SHP77 (cell line): Measurements from ENCODE around the gene AGO1.
"Not testable (repeated sequence)": the region's sequence is repeated elsewhere in the genome, so short reads cannot be mapped to it uniquely, and the experiment has no call there.

ENCODE experiments used
- DNase-seq, 2 experiments: peaks; one replicate each; lab custom pipeline; 2025; lab: John Stamatoyannopoulos, UW

The AGO1 gene

DNA sequence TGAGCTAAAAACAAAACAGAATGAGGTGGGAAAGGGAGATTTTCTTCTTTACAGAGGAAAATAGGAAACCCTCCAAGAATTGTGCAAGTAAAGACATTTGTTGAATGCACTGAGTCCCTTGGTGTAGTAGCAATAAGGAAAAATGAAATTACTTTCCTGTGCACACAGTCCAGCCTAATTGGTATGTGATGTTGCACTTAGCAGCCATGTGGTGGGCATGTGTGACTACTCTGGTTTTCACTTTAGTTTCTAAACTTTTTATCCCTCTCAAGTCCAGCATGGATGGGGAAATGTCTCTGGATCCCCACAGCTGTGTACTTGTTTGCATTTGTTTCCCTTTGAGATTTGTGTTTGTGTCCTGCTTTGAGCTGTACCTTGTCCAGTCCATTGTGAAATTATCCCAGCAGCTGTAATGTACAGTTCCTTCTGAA is 40.8 kb downstream of the AGO1 start:
- DNase-seq = no peak

DNA sequence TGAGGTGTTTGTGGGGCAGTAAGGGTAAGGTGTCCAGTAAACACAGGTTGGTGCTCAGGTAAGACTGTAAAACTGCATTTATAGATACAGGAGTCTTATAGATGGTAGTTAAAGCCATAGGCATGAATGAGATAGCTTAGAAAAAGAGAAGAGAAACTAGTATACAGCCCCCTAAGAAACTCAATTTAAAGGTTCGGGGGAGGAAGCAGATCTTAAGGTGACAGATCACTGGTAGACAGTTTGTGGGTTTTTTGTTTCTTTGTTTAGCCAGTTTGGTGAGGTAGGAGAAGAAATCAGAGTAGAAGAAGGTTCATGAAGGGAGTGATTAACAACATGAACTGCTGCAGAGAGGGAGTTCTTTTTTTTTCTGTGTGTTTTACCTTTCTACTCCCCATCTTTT is 41.8 kb downstream of the AGO1 start:
- DNase-seq = no peak

DNA sequence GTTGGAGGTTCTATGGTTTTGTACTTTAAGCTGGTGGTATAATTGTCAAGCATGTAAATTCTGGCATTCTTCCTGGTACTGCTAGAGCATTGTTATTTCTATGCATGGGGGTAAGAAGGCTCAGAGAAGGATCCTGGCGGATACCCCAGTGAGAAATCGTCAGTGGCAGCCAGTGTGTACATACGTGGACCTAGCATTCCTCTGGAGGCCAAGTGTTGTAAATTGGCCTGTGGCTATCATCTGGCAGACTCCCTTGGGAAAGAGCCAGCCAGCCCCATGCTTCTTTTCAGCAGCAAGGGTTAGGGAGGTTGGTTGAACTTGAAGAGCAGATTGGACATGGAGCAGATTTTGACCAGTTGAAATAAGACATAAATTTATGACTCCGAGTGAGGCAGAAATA is 42.7 kb downstream of the AGO1 start:
- DNase-seq = no peak

DNA sequence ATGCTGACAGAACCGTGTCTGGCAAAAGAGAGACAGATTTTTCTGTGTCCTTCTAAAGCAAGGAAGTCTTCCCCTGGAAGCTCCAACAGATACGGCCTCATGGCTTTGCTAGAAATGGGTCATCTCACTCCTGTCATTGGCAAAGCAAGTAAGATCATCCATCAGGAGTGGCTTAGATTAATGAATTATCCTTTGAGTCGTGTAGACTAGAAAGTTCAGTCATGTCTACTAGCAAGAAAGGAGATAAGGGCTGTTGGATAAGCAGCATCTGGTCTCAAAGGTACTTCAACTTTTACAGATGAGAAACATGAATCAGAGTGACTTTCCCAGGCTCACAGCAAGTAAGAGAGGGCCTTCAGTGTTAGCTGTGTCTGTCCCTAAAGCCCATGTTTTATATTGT is 44.5 kb downstream of the AGO1 start:
- DNase-seq = no peak

DNA sequence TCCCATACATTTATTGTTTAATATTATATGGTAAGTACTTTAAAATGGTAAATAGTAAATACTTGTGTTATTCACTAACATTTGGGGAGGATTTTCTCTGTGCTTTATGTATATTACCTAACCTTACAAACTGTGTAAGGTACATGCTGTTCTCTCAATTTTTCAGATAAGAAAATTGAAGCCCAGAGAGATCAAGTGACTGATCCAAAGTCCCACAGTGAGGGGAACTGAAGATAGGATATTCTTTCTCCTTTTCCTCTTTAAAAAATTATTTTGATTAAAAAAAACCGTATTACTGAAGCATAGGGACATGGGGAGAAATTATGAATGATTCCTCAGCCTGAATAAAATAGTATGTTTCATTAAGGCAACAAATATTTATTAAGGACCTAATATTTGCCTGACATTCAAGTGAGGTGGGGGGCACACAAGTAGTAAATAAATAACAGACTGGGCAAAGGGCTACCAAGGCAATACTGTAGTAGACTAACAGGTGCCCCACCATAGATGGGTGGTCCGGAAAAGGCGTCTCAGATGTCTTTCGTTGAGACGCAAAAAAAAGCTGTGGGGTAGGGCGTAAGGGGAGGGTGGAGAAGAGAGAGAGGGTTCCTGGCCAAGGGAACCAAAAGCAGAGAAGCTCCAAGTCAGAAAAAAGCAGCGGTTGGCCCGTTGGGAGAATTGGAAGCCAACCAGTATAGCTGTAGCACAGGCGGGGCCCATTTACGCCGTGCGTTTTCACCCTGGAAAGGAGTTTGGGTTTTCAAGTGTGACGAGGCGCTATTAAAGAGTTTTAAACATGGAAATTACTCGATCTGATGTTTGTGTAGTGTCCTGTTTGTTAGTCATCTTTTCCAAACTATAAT is 47.0 kb downstream of the AGO1 start:
- DNase-seq = peak; percentile 22 to 24

DNA sequence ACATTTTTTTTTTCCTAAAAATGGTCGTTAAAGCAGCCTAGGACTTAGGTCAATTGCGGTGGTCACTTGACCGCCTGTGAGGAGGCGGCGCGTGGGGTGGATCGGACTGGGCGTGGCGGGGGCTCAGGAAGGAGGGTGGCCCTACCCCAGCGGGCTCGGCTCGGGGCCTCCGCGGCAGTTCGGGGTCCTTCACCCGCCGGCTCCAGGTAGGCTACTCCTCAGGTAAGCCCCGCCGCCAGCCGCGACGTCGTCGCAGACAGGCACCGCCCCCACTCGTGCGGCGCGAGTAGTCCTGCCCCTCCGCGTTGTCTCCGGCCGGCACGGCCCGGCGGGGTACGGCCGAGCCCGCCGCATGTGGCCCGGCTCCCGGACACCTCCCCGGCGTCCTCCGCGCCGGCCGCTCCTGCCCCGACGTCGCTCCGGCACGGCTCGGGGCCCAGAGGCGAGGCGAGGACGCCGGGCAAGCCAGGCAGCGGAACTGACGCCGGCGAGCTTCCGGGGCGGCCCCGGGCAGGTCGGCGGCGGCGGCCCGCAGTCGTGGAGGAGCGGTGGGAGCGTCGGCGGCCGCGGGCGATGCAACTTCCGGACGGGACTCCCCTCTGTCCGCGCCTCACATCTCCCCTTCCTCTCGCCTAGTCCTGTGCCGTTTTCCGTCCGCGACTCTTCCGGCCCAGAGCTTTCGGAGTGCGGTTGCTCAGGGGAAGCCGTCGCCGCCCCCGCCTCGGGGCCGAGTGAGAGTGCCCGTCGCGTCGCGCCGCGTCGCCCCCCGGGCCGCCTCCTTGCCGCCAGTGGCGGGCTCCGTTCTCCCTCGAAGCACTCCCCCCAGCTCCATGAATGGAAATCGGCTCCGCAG is 47.8 kb downstream of the AGO1 start, which contains the start of gene AGO3:
TSS of gene AGO3 (plus strand) at position 513 of the 853 bp plus-strand sequence. CDS start at position 835, 322 bp downstream.
- DNase-seq = peak; percentile 84 to 87

DNA sequence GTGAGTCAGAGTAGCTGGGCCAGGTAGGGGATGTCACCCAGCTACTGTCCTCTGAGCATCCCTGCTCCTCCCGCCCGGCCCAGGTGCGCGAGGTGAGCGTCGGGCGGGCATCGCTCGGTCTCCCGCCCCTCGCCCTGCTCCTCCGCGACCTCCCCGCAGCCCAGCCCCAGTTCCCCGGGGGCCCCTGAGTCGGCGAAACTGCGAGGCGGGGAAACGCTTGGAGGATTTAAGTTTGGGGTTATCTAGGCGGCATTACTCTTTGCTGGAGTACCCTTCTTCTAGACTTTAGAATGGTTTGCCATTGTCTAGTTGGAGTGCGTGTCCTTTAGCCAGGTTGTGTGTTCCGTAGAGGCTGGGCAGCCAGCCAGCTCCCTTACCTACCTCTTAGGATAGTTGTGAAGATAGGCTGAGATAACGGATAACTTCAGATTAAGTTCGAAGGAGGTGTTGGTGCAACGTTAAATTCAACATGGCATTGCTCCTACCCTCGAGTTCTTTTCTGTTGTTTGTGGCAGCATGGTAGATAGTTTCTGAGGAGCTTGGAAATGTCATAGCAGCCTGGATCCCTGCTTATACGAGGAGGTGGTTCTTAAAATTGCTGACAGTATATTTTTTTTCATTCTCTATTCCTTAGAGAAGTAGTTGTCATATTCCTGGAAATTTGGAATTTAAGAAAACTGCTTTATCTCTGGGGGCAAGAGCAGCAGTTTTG is 48.6 kb downstream of the AGO1 start:
- peak; percentile 4 to 31 for DNase-seq

DNA sequence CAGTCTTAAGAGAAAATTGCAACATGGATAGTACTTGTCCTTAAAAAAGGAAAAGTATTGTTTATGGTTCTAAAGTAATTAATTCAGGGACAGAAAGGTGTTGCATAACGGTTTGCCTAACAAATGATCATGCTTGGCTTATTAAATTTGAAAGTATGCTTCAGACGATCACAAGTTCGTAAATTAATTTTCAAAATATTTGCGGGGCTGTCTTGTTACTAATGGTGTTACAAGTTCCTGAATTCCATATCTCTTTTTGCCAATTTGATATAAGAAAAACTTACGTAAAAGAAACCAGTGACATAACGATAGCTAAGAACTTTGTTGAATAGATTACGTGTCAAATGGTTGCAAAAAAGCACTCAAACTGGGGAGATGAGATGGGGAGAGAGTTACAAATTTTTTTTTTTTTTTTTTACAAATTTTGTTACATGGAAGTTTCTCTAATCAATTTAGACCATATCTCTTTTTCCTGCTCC is 49.2 kb downstream of the AGO1 start:
- no peak for DNase-seq

DNA sequence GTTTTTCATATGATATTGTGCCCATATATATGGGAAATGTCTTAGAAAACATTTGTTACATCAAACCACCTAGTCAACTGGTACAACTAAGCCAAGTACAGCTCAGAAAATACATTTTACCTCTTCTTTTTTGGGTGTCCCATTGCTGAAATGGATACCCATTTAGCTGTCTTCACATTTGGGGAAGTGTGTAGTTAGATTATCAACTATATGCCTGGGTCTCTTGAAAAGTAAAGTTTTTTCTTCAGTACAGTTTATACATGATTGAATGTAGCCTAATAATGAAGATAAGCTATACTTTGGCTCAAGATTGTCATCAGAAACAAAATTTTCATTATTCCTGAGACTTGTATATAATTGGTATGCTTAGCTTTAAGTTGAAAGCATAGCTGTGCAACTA is 49.9 kb downstream of the AGO1 start:
- DNase-seq = no peak

DNA sequence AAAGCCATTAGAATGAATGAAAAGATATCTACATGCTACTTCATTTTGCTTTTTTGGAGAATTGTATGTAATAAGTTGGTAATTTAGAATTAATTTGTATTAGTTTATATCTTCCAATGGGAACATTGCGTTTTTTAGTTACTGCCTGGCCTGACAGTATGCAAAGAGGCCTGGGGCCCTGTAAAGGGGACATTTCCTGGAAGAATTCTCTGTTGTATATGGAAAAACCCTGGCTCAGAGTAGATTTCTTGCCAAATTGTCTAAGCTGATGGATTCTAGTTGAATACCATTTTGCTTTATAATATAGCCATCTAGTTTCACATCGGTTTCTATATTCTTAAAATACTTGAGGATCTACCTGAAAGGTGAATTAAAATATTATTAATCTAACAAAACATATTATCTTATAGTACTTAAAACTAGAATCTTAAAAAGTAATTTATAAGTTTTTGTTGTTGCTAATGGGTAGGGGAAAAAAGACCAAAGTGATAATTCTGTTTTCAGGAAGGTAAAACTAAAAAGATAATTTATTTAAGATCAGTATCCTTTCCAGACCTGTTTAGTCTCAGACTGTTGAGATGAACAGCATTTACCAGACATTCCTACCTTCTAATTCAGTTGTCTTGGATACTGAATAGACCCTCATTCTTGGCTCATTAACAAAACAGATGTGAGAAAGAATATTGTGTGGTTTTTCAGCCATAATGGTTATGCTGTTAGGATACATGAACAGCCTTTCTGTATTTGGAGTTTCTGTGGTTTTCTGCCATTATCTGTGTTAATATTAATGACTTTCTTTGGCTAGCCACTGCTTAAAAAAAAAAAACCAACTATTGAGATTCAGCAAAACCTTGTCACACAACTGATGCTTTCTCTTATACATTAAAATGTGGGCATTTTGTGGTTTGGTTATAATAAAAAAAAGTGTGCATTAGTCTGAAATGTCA is 52.7 kb downstream of the AGO1 start:
- DNase-seq = no peak

DNA sequence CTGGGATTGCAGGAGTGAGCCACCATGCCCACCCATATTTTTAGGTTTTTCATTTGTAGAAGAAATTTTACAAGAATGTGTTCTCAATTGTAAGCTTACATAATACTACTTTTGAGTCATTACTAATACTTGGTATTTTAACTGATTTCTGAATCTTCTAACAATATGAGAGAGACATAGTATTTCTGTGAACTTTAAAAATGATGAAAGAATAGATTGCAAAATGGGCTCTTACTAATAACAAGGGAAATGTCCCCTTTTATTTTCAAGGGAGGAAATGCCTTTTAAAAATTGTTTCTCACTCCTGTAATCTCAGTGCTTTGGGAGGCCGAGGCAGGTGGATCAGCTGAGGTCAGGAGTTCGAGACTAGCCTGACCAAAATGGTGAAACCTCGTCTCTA is 53.8 kb downstream of the AGO1 start:
- DNase-seq = no peak

DNA sequence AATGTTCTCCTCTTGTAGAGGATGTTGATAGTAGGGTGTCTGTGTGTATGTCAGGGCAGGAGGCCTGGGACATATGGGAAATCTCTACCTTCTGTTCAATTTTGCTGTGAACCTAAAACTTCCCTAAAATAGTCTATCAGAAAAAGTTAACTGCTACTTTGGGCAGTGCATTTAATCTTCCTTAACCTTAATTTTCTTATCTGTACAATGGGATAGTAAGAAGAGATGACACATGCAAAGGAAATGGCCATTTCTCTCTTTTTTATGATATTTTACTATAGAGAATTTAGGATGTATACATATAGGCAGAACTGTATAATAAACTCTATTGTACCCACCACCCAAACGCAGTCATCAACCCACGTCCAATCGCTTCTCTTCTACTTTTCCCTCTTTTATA is 56.5 kb downstream of the AGO1 start:
- DNase-seq = no peak

DNA sequence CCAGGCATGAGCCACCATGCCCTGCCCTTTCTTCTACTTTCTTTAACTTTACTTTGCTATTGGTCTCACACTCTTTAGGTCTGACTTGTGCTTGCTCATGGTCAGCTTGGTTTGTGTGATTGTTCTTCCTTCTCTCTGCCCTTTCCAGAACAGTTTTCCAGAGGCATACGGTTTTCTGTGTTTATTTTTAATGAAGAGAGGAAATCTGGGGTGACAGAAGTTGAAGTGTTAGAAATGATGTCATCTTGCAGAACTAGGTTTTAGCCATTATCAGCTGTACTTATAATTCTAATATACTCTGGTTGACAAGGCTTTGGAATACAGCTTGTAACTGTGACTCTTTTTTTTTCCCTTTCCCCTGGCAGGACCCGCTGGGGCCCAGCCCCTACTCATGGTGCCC is 62.3 kb downstream of the AGO1 start:
- no peak for DNase-seq

DNA sequence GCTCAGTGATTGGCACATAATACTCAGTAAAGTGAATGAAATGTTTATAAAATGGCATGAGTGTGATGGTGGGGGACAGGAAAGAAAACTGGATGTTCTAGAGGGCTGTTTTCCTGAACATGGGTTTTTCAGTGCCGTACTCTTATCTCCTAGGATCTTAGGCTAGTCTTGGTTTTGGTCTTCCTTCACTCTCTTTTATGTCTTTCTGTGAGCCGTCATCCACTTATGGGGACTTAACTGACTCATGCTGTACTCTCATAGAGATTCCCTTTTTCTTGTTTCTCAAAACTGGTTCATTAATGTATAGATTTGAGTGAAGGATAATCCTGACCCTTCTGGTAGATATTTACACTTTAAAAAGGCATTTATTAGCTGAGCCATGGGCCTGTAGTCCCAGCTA is 64.5 kb downstream of the AGO1 start:
- DNase-seq = no peak

DNA sequence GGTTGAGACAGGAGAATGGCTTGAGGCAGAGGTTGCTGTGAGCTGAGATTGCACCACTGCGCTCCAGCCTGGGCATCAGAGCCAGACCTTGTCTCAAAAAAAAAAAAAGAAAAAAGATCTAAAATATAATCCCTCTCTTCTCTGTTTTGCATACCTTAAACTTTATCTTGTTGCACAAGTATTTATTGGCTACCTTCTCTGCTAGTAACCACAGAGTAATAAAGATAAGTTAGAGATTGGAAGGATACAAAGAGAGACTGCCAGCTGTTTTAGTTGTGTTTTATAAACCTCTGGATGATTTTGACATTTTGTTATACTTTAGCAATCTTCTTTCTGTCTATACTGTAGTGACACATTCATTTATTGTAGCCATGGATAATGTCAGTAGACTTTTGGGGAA is 75.5 kb downstream of the AGO1 start:
- DNase-seq = no peak

DNA sequence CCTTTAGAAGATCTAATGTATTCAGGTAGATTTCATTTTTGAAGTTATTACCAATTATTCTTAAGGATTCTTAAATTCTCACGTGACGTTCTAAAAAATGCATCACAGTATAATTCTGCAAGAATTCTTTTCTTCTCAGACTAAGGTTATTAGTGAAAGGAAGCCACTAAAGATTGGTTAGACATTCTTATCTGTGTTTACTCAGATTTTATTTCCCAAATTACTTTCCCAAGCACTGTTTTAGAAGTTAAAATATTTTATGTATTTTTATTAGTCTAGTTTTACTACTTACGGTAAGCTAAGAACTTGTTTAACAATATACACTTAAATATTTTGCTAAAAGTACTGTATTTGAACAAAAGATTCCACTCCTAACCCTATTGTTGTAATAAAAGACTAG is 76.3 kb downstream of the AGO1 start:
- no peak for DNase-seq

DNA sequence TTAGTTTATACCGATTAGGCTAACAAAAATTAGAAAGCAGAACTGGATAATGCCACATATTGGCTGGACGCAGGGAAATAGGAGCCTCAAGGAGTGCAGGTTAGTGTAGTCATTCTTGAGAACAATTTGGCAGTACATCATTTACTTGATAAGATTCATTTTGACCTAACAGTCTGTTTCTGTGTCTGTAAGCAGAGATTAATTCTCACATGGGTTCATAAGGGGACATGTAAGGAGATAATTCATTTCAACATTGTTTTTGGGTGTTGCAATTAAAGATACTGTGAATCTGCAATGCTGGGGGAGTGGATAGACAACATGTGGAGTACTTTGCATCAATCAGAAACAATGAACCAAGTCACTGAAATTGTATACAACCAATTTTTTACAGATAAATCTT is 79.9 kb downstream of the AGO1 start:
- no peak for DNase-seq

DNA sequence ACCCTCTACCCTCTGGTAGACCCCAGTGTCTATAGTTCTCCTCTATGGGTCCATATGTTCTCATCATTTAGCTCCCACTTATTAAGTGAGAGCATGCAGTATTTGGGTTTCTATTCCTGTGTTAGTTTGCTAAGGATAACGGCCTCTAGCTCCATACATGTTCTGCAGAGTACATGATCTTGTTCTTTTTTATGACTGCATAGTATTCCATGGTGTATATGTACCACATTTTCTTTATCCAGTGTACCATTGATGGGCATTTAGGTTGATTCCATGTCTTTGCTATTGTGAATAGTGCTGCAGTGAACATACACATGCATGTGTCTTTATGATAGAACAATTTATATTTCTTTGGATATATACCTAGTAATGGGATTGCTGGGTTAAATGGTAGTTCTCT is 81.3 kb downstream of the AGO1 start:
- not testable (repeated sequence) for DNase-seq

DNA sequence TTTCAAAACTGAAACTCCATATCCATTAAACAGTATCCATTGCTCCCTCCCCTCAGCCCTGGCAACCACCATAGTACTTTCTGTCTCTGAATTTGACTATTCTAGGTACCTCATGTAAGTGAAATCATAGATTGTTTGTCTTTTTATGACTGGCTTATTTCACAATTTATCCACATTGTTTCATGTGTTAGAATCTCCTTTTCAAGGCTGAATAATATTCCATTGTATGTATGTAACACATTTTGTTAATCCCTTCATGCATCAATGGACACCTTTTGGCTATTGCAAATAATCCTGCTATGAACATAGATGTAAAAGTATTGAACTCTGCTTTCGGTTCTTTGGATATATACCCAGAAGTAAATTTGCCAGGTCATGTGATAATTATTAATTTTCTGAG is 85.4 kb downstream of the AGO1 start:
- no peak for DNase-seq

DNA sequence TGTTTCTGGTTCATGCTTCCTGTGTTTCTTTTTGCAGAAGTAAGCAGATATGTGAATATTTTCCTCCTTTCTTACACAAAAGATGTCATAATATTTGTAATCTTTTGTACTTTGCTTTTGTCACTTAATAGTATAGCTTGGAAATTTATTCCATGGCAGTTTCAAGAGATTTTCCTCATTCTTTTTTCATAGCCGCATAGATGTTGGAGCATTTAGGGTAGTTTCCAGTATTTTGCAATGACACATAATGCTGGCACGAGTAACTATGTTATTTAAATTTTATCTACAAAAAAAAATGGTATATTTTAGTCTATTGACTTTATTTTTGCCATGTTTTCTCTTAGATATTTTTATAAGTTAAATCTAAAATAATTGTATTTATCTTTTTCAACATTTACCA is 88.6 kb downstream of the AGO1 start:
- DNase-seq = no peak

DNA sequence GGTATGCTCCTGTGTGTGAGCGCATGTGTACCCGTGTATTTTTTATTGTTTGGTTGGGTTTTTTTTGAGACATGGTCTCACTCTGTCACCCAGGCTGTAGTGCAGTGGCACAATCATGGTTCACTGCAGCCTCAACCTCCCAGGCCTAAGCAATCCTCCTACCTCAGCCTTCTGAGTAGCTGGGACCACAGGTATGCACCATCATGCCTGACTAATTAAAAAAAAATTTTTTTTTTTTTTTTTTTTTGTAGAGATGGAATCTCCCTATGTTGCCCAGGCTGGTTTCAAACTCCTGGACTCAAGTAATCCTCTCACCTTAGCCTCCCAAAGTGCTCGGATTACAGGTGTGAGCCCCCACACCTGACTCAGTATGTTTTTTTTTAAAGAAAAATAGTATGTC is 89.6 kb downstream of the AGO1 start:
- not testable (repeated sequence) for DNase-seq
